Karpas-422 (cell line): ENCODE data around the gene RAB12. TPM values are rescaled to one million over a fixed set of nuclear protein-coding genes. Genes with fewer than 3 reads are reported as not detected.

Experiments
- DNase-seq: peaks from one replicate; pipeline ENCODE4 v3.0.0-alpha.2; 2015
- H2AFZ ChIP-seq: fragments of 200-600 bp; sonication (generic); 2 replicates; pipeline ENCODE4 v1.6.1; 2014; ENCODE audit warnings: antibody characterized with exemption, low read length, mixed read lengths
- H3K27ac ChIP-seq: fragments of 200-600 bp; sonication (generic); 2 replicates; pipeline ENCODE4 v1.5.1; 2014; ENCODE audit warnings: mild to moderate bottlenecking, low read length, moderate library complexity
- H3K27me3 ChIP-seq: fragments of 200-600 bp; sonication (generic); 2 replicates; pipeline ENCODE4 v1.6.1; 2014; ENCODE audit warnings: low read length, mixed read lengths
- H3K36me3 ChIP-seq: fragments of 200-600 bp; sonication (generic); 2 replicates; pipeline ENCODE4 v1.6.1; 2014; ENCODE audit warnings: low read length, mixed read lengths; ENCODE audit not compliant: insufficient read depth
- H3K4me1 ChIP-seq: fragments of 200-600 bp; sonication (generic); 2 replicates; pipeline ENCODE4 v1.6.1; 2014; ENCODE audit warnings: mild to moderate bottlenecking, low read length, mixed read lengths
- H3K4me2 ChIP-seq: fragments of 200-600 bp; sonication (generic); 2 replicates; pipeline ENCODE4 v1.6.1; 2014; ENCODE audit warnings: low read length, low read depth, mild to moderate bottlenecking; ENCODE audit not compliant: poor library complexity, severe bottlenecking
- H3K4me3 ChIP-seq: fragments of 200-600 bp; sonication (generic); 2 replicates; pipeline ENCODE4 v1.5.1; 2014; ENCODE audit warnings: mild to moderate bottlenecking, antibody characterized with exemption, low read length, mixed read lengths
- H3K79me2 ChIP-seq: fragments of 200-600 bp; sonication (generic); 2 replicates; pipeline ENCODE4 v1.6.1; 2014; ENCODE audit warnings: mild to moderate bottlenecking, low read length, mixed read lengths
- H3K9ac ChIP-seq: fragments of 200-600 bp; sonication (generic); 2 replicates; pipeline ENCODE4 v1.6.0; 2014; ENCODE audit warnings: low read length
- H3K9me2 ChIP-seq: fragments of 200-600 bp; sonication (generic), shearing (Covaris generic); replicated peaks from 2 replicates; pipeline ENCODE4 v1.6.0; 2014; ENCODE audit warnings: mild to moderate bottlenecking, low read length, moderate library complexity; ENCODE audit not compliant: insufficient read depth
- H3K9me3 ChIP-seq: fragments of 300-700, 200-600 bp; sonication (generic); 2 replicates; pipeline ENCODE4 v1.6.1; 2014; ENCODE audit warnings: low read length, mixed read lengths
- H4K20me1 ChIP-seq: fragments of 200-600 bp; sonication (generic); 2 replicates; pipeline ENCODE4 v1.6.1; 2014; ENCODE audit warnings: mild to moderate bottlenecking, antibody characterized with exemption, low read length, low read depth; ENCODE audit not compliant: insufficient read depth
- total RNA-seq: library from RNA; depleted of rRNA; stranded (reverse); fragments of >200 nt; shearing (Covaris generic); gene quantifications from 2 replicates; pipeline ENCODE4 v1.2.3, GENCODE V29; 2014; ENCODE audit warnings: low replicate concordance; rRNA removed

The RAB12 gene
- total RNA-seq, 1 experiment from 2014 or later, result 17.2 TPM

GRCh38 chr18:8685914-8686216 is 76.6 kb downstream of the RAB12 start:
- Histone ChIP-seq H3K27me3 (no peaks in the 10 kb centered on the region), H3K27ac (no peak overlapping the region), H3K4me3 (no peak overlapping the region), H3K36me3 (no peaks in the 10 kb centered on the region), H4K20me1 (no peaks in the 10 kb centered on the region), H3K9ac (no peak overlapping the region), H3K4me1 (no peaks in the 10 kb centered on the region), H3K9me2 (no peaks in the 10 kb centered on the region), H3K9me3 (no peaks in the 10 kb centered on the region), H2AFZ (no peak overlapping the region), H3K4me2 (no peak overlapping the region), H3K79me2 (no peaks in the 10 kb centered on the region)
- no peak for DNase-seq

DNA sequence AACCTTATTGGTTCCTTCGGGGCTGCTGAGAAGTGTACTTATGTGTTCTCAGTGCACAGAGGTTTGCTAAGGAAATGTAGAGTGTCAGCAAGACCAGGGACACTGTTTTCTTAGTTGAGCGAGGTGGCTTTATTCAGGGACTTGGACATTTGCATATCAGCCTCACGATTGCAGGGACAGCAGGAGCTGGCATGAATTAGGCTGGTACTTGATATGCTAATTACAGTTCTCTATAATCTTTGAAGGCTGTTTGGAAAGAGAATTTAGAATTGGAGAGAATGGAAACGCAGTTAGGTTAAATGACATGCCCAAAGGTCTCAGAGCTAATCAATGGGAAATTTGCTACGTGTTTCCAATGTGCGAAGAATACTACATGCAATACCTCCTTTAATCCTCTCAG is 77.4 kb downstream of the RAB12 start:
- no peaks in the 10 kb centered on the region for H3K27me3 ChIP-seq
- H3K79me2 ChIP-seq, result no peaks in the 10 kb centered on the region
- no peak for DNase-seq
- no peaks in the 10 kb centered on the region for H3K9me3 ChIP-seq
- H3K9ac ChIP-seq, result no peak overlapping the region
- no peak overlapping the region for H3K4me2 ChIP-seq
- H3K4me1 ChIP-seq, result no peaks in the 10 kb centered on the region
- no peak overlapping the region for H2AFZ ChIP-seq
- no peak overlapping the region for H3K4me3 ChIP-seq
- H3K27ac ChIP-seq, result no peak overlapping the region
- H4K20me1 ChIP-seq, result no peaks in the 10 kb centered on the region
- no peaks in the 10 kb centered on the region for H3K9me2 ChIP-seq
- H3K36me3 ChIP-seq, result no peaks in the 10 kb centered on the region

DNA sequence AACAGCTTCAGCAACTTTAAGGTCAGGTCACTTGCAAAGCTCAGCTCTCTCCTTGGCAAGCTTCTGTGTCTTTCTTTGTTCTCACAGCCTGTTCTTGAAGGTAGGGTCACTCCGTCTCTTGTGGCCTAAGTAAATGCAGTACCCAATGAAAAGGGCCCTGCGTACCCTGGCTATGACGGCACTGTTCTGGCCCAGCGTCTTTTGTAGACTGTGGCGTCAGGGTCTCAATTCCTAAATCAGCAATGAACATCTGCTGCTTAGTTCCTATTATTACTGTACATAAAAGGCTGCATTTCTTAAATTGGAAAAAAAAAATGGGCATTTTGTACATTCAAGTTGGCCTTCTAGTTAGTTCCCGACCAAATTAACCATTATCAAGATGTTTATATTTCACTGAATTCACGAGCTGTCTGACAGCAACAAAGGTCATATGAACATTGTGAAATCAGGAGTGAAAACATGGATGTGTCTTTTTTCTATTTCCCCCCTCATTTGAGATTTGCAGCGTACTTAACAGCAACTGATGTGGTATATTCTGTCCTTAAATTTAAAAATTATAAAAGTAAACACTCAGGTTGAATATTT is 79.1 kb downstream of the RAB12 start:
- no peak overlapping the region for H3K27ac ChIP-seq

GRCh38 chr18:8688816-8689215 is 79.6 kb downstream of the RAB12 start:
- Histone ChIP-seq H3K9me2 (no peaks in the 10 kb centered on the region), H3K36me3 (no peaks in the 10 kb centered on the region), H3K79me2 (no peaks in the 10 kb centered on the region), H3K9me3 (no peaks in the 10 kb centered on the region), H2AFZ (no peak overlapping the region), H3K27me3 (no peaks in the 10 kb centered on the region), H4K20me1 (no peaks in the 10 kb centered on the region), H3K9ac (no peak overlapping the region), H3K4me3 (no peak overlapping the region), H3K27ac (no peak overlapping the region), H3K4me1 (no peaks in the 10 kb centered on the region), H3K4me2 (no peak overlapping the region)
- DNase-seq, result no peak

More for the DNA sequence above, 79.1 kb downstream of the RAB12 start:
- DNase-seq, result no peak
- H3K9me2 ChIP-seq, result no peaks in the 10 kb centered on the region
- no peaks in the 10 kb centered on the region for H3K36me3 ChIP-seq
- no peaks in the 10 kb centered on the region for H3K4me1 ChIP-seq
- no peaks in the 10 kb centered on the region for H3K79me2 ChIP-seq
- H2AFZ ChIP-seq, result no peak overlapping the region
- H3K4me2 ChIP-seq, result no peak overlapping the region
- H3K27me3 ChIP-seq, result no peaks in the 10 kb centered on the region
- H3K4me3 ChIP-seq, result no peak overlapping the region
- no peak overlapping the region for H3K9ac ChIP-seq
- no peaks in the 10 kb centered on the region for H4K20me1 ChIP-seq
- H3K9me3 ChIP-seq, result no peaks in the 10 kb centered on the region

Other genes starting within 250 kb of the RAB12 start
- 0.43 and 2.9 TPM in 2 replicates for gene MTCL1, start 96.1 kb downstream of the RAB12 start, total RNA-seq